ENCODE results near the gene HIF3A. TPM values are rescaled to one million over a fixed set of nuclear protein-coding genes. Genes with fewer than 3 reads are reported as not detected.

Gene HIF3A
- total and polyA plus RNA-seq, 2 experiments from 2014 or later: 54.6 to 149 TPM

DNA sequence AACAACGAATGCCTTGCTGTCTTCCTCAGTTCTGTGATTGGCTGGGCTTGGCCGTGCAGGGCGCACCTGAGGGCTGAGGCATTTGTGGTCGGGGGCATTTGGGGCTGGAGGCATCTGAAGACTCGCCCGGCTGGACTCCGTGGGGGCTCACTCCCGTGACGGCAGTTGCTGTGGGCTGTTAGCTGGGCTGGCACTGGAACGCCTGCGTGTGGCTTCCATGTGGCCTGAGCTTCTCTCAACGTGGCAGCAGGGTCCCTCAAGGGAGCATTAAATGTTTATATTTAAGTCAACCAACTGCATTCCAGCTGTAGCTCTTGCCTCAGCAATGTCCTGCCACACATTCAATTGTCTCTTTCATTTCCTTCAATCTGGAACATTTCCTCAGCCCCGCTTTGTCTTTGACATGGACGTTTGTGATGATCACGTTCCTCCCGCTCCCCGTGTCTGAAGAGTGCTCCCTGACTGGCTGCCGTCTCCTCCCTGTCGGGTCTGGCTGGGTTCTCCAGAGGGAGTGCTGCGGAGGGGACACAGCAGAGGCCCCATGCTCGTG is 95.5 kb downstream of the HIF3A start:
- H3K4me1 ChIP-seq (ENCODE audit: insufficient read depth): peaks cover 21% of the 10 kb centered on the region
- no peak overlapping the region for H2AFZ ChIP-seq
- H3K27me3 ChIP-seq: no peaks in the 10 kb centered on the region
- H3K36me3 ChIP-seq (replicated peaks; ENCODE audit: insufficient read depth, low read depth): no peaks in the 10 kb centered on the region
- H3K4me3 ChIP-seq: no peak overlapping the region
- TF ChIP-seq EZH2phosphoT487 (IDR thresholded peaks at IDR 0.05; ENCODE audit: low read depth, severe bottlenecking, unreplicated experiment): no peak
- TF ChIP-seq EZH2 (IDR thresholded peaks at IDR 0.05; ENCODE audit: borderline replicate concordance): no peak
- TF ChIP-seq, protein P1, sequence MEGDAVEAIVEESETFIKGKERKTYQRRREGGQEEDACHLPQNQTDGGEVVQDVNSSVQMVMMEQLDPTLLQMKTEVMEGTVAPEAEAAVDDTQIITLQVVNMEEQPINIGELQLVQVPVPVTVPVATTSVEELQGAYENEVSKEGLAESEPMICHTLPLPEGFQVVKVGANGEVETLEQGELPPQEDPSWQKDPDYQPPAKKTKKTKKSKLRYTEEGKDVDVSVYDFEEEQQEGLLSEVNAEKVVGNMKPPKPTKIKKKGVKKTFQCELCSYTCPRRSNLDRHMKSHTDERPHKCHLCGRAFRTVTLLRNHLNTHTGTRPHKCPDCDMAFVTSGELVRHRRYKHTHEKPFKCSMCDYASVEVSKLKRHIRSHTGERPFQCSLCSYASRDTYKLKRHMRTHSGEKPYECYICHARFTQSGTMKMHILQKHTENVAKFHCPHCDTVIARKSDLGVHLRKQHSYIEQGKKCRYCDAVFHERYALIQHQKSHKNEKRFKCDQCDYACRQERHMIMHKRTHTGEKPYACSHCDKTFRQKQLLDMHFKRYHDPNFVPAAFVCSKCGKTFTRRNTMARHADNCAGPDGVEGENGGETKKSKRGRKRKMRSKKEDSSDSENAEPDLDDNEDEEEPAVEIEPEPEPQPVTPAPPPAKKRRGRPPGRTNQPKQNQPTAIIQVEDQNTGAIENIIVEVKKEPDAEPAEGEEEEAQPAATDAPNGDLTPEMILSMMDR (IDR thresholded peaks at IDR 0.05; ENCODE audit: poor library complexity): no peak
- peak overlapping the region; percentile 85 for H3K27ac ChIP-seq
- H3K79me2 ChIP-seq: peaks cover 3% of the 10 kb centered on the region
- WGBS (ENCODE audit: low lambda C conversion rate, missing lambda C conversion rate): 48% methylated on average over 21 of the region's 21 CpGs
- H3K4me2 ChIP-seq: no peak overlapping the region
- H3K9me3 ChIP-seq (ENCODE audit: low read depth): no peaks in the 10 kb centered on the region
- H3K9me2 ChIP-seq (replicated peaks; ENCODE audit: insufficient read depth): no peaks in the 10 kb centered on the region
- H4K20me1 ChIP-seq (ENCODE audit: insufficient read depth, poor library complexity, severe bottlenecking): no peaks in the 10 kb centered on the region
- peak; percentile 50 for DNase-seq (ENCODE audit: low spot score)

DNA sequence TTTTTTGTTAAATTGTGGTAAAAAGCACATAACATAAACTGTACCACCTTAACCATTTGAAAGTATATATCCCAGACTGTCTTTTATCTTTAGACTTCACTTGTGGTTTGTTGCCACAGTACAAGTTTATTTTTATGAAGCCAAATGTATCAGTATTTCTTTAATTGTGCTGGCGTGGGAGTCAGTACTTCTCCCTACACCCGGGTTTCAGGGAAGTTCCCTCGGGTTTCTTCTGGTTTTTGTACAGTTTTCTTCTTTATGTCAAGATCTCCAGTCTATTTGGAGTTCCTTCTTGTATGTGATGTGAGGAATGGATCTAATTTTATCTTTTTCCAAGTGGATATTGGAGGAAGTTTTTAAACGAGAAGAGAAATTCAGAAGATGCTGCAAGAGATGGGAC is 96.0 kb downstream of the HIF3A start:
- 54% methylated on average over 4 of the region's 4 CpGs for WGBS (ENCODE audit: low lambda C conversion rate, missing lambda C conversion rate)
- Histone ChIP-seq H3K4me3 (no peak overlapping the region), H3K4me2 (no peak overlapping the region), H3K27ac (peak overlapping the region; percentile 85), H3K79me2 (peaks cover 3% of the 10 kb centered on the region), H3K36me3 (replicated peaks; ENCODE audit: insufficient read depth, low read depth) (no peaks in the 10 kb centered on the region), H2AFZ (no peak overlapping the region), H3K27me3 (no peaks in the 10 kb centered on the region), H3K9me3 (ENCODE audit: low read depth) (no peaks in the 10 kb centered on the region), H3K4me1 (ENCODE audit: insufficient read depth) (peaks cover 21% of the 10 kb centered on the region), H3K9me2 (replicated peaks; ENCODE audit: insufficient read depth) (no peaks in the 10 kb centered on the region), H4K20me1 (ENCODE audit: insufficient read depth, poor library complexity, severe bottlenecking) (no peaks in the 10 kb centered on the region)
- TF ChIP-seq EZH2phosphoT487 (IDR thresholded peaks at IDR 0.05; ENCODE audit: low read depth, severe bottlenecking, unreplicated experiment) (no peak), EZH2 (IDR thresholded peaks at IDR 0.05; ENCODE audit: borderline replicate concordance) (no peak)
- TF ChIP-seq, protein P1 (IDR thresholded peaks at IDR 0.05; ENCODE audit: poor library complexity): no peak
- no peak for DNase-seq (ENCODE audit: low spot score)

Small RNA genes lying within 50 kb of the gene (small RNA-seq; reads per million reads assigned to genes)
- not detected for gene RNU6-924P

Other genes starting within 250 kb of the HIF3A start
- gene IGFL3, start 172.4 kb upstream of the HIF3A start, total RNA-seq: 2.1 and 2.6 TPM in 2 replicates
- 4.7 and 5.5 TPM in 2 replicates for gene IGFL3, start 172.4 kb upstream of the HIF3A start, polyA plus RNA-seq
- gene IGFL2, start 148.8 kb upstream of the HIF3A start, total RNA-seq: 12.9 and 15.2 TPM in 2 replicates
- 17.2 and 22.9 TPM in 2 replicates for gene IGFL2, start 148.8 kb upstream of the HIF3A start, polyA plus RNA-seq
- gene IGFL1, start 67.3 kb upstream of the HIF3A start, total RNA-seq: not detected in 2 replicates
- gene IGFL1, start 67.3 kb upstream of the HIF3A start, polyA plus RNA-seq: not detected in 2 replicates
- 48.6 and 51.2 TPM in 2 replicates for gene PPP5C, start 50.0 kb downstream of the HIF3A start, total RNA-seq
- gene PPP5C, start 50.0 kb downstream of the HIF3A start, polyA plus RNA-seq: 67.6 and 68.8 TPM in 2 replicates
- 36.4 and 51.7 TPM in 2 replicates for gene CCDC8, start 116.5 kb downstream of the HIF3A start, total RNA-seq
- 46.8 and 55.9 TPM in 2 replicates for gene CCDC8, start 116.5 kb downstream of the HIF3A start, polyA plus RNA-seq
- 0.27 TPM in 1 of 2 replicates, not detected in the other for gene PNMA8C, start 131.9 kb downstream of the HIF3A start, total RNA-seq
- gene PNMA8C, start 131.9 kb downstream of the HIF3A start, polyA plus RNA-seq: not detected in 2 replicates
- 11.2 and 11.4 TPM in 2 replicates for gene PNMA8A, start 174.5 kb downstream of the HIF3A start, total RNA-seq
- 5.5 and 6.4 TPM in 2 replicates for gene PNMA8A, start 174.5 kb downstream of the HIF3A start, polyA plus RNA-seq
- gene PNMA8B, start 198.8 kb downstream of the HIF3A start, total RNA-seq: 0.32 and 1.0 TPM in 2 replicates
- 0.50 and 0.57 TPM in 2 replicates for gene PNMA8B, start 198.8 kb downstream of the HIF3A start, polyA plus RNA-seq

All from hepatocyte (in vitro differentiated cells).